SIG-M5 treated with dmso at 0.1 percent for 504 hours (cell line): ENCODE results near the gene RARA.
"Not testable (repeated sequence)": the region's sequence is repeated elsewhere in the genome, so short reads cannot be mapped to it uniquely, and the experiment has no call there.

Experiments used
- DNase-seq: peaks from one replicate; lab custom pipeline; 2025; ENCODE audit not compliant: unreplicated experiment; lab: John Stamatoyannopoulos, UW

Gene RARA

GRCh38 chr17:40297511-40297910, 11.5 kb upstream of the RARA start:
- no peak for DNase-seq

- no peak for DNase-seq
Measured at GRCh38 chr17:40298726-40299125, 10.3 kb upstream of the RARA start.

GRCh38 chr17:40299159-40299757, 9.7 kb upstream of the RARA start:
- DNase-seq = not testable (repeated sequence)

GRCh38 chr17:40301315-40301714, 7.7 kb upstream of the RARA start:
- peak; percentile 42 for DNase-seq

- DNase-seq = peak; percentile 79
Measured at GRCh38 chr17:40303009-40303657, 5.8 kb upstream of the RARA start.

- no peak for DNase-seq
Measured at GRCh38 chr17:40303708-40304551, 5.0 kb upstream of the RARA start.

- DNase-seq = not testable (repeated sequence)
Measured at GRCh38 chr17:40304552-40304863, 4.5 kb upstream of the RARA start.

- not testable (repeated sequence) for DNase-seq
Measured at GRCh38 chr17:40304866-40305265, 4.1 kb upstream of the RARA start.

- DNase-seq = no peak
Measured at GRCh38 chr17:40306395-40306794, 2.6 kb upstream of the RARA start.

GRCh38 chr17:40307001-40307730, 1.8 kb upstream of the RARA start:
- no peak for DNase-seq

GRCh38 chr17:40307740-40308239, 1.2 kb upstream of the RARA start:
- peak; percentile 16 for DNase-seq

- DNase-seq = no peak
Measured at GRCh38 chr17:40309949-40310510, 1.1 kb downstream of the RARA start.

GRCh38 chr17:40310882-40311391, 2.0 kb downstream of the RARA start:
- DNase-seq = no peak

- no peak for DNase-seq
Measured at GRCh38 chr17:40311575-40311974, 2.6 kb downstream of the RARA start.

- no peak for DNase-seq
Measured at GRCh38 chr17:40312131-40312731, 3.3 kb downstream of the RARA start.

- DNase-seq = no peak
Measured at GRCh38 chr17:40312893-40313667, 4.1 kb downstream of the RARA start.

- DNase-seq = no peak
Measured at GRCh38 chr17:40313668-40314583, 4.9 kb downstream of the RARA start.

GRCh38 chr17:40314584-40314956, 5.6 kb downstream of the RARA start:
- peak; percentile 50 for DNase-seq

- DNase-seq = no peak
Measured at GRCh38 chr17:40315206-40315605, 6.2 kb downstream of the RARA start.
